ENCODE measurements around the gene LIME1.

Gene LIME1

GRCh38 chr20:63782051-63782471 is 45.6 kb downstream of the LIME1 start:
- Histone ChIP-seq H3K27ac (ENCODE audit: low read length) (no peak overlapping the region), H3K9ac (ENCODE audit: low read length in 2 of 2) (no peak overlapping the region), H3K4me1 (ENCODE audit: control insufficient read depth, insufficient read depth, low read length) (peaks cover 3% of the 10 kb centered on the region), H3K9me3 (ENCODE audit: control insufficient read depth in 2 of 2, low read length in 2 of 2) (peaks cover 0 to 2% of the 10 kb centered on the region in 2 donors), H3K27me3 (ENCODE audit: control insufficient read depth in 1 of 2, insufficient read depth in 2 of 2, low read length in 2 of 2) (no peaks in the 10 kb centered on the region), H3K4me3 (ENCODE audit: low read length in 2 of 2) (no peak overlapping the region), H3K36me3 (ENCODE audit: control insufficient read depth in 2 of 2, insufficient read depth in 2 of 2, low read length in 2 of 2) (no peaks in the 10 kb centered on the region)

- no peaks in the 10 kb centered on the region for H3K36me3 ChIP-seq (ENCODE audit: control insufficient read depth in 2 of 2, insufficient read depth in 2 of 2, low read length in 2 of 2)
- no peak overlapping the region for H3K27ac ChIP-seq (ENCODE audit: low read length)
- no peak overlapping the region for H3K4me3 ChIP-seq (ENCODE audit: low read length in 2 of 2)
- H3K4me1 ChIP-seq (ENCODE audit: control insufficient read depth, insufficient read depth, low read length), result peaks cover 3% of the 10 kb centered on the region
- H3K9ac ChIP-seq (ENCODE audit: low read length in 2 of 2), result no peak overlapping the region
- peaks cover 0 to 2% of the 10 kb centered on the region in 2 donors for H3K9me3 ChIP-seq (ENCODE audit: control insufficient read depth in 2 of 2, low read length in 2 of 2)
- H3K27me3 ChIP-seq (ENCODE audit: control insufficient read depth in 1 of 2, insufficient read depth in 2 of 2, low read length in 2 of 2), result no peaks in the 10 kb centered on the region
Measured at GRCh38 chr20:63782521-63782971, 46.1 kb downstream of the LIME1 start.

GRCh38 chr20:63783970-63784369 is 47.5 kb downstream of the LIME1 start:
- peaks cover 3% of the 10 kb centered on the region for H3K4me1 ChIP-seq (ENCODE audit: control insufficient read depth, insufficient read depth, low read length)
- H3K27ac ChIP-seq (ENCODE audit: low read length), result no peak overlapping the region
- no peaks in the 10 kb centered on the region for H3K36me3 ChIP-seq (ENCODE audit: control insufficient read depth in 2 of 2, insufficient read depth in 2 of 2, low read length in 2 of 2)
- H3K4me3 ChIP-seq (ENCODE audit: low read length in 2 of 2), result no peak overlapping the region
- H3K9me3 ChIP-seq (ENCODE audit: control insufficient read depth in 2 of 2, low read length in 2 of 2), result no peaks in the 10 kb centered on the region
- no peak overlapping the region for H3K9ac ChIP-seq (ENCODE audit: low read length in 2 of 2)
- no peaks in the 10 kb centered on the region for H3K27me3 ChIP-seq (ENCODE audit: control insufficient read depth in 1 of 2, insufficient read depth in 2 of 2, low read length in 2 of 2)

- Histone ChIP-seq H3K36me3 (ENCODE audit: control insufficient read depth in 2 of 2, insufficient read depth in 2 of 2, low read length in 2 of 2) (peaks cover 0 to 9% of the 10 kb centered on the region in 2 donors), H3K4me1 (ENCODE audit: control insufficient read depth, insufficient read depth, low read length) (peaks cover 3% of the 10 kb centered on the region), H3K4me3 (ENCODE audit: low read length in 2 of 2) (no peak overlapping the region), H3K27me3 (ENCODE audit: control insufficient read depth in 1 of 2, insufficient read depth in 2 of 2, low read length in 2 of 2) (no peaks in the 10 kb centered on the region), H3K27ac (ENCODE audit: low read length) (no peak overlapping the region), H3K9ac (ENCODE audit: low read length in 2 of 2) (peak overlapping the region in 1 of 2 donors; percentile 2), H3K9me3 (ENCODE audit: control insufficient read depth in 2 of 2, low read length in 2 of 2) (no peaks in the 10 kb centered on the region)
Measured at GRCh38 chr20:63785691-63786131, 49.2 kb downstream of the LIME1 start.

- no peak overlapping the region for H3K4me3 ChIP-seq (ENCODE audit: low read length in 2 of 2)
- no peak overlapping the region for H3K27ac ChIP-seq (ENCODE audit: low read length)
- peaks cover 4% of the 10 kb centered on the region for H3K4me1 ChIP-seq (ENCODE audit: control insufficient read depth, insufficient read depth, low read length)
- H3K36me3 ChIP-seq (ENCODE audit: control insufficient read depth in 2 of 2, insufficient read depth in 2 of 2, low read length in 2 of 2), result peaks cover 0 to 9% of the 10 kb centered on the region in 2 donors
- no peak overlapping the region for H3K9ac ChIP-seq (ENCODE audit: low read length in 2 of 2)
- no peaks in the 10 kb centered on the region for H3K27me3 ChIP-seq (ENCODE audit: control insufficient read depth in 1 of 2, insufficient read depth in 2 of 2, low read length in 2 of 2)
- H3K9me3 ChIP-seq (ENCODE audit: control insufficient read depth in 2 of 2, low read length in 2 of 2), result no peaks in the 10 kb centered on the region
Measured at GRCh38 chr20:63787302-63787701, 50.8 kb downstream of the LIME1 start.

GRCh38 chr20:63787749-63788148 is 51.3 kb downstream of the LIME1 start:
- H3K27me3 ChIP-seq (ENCODE audit: control insufficient read depth in 1 of 2, insufficient read depth in 2 of 2, low read length in 2 of 2), result no peaks in the 10 kb centered on the region
- H3K27ac ChIP-seq (ENCODE audit: low read length), result no peak overlapping the region
- no peak overlapping the region for H3K4me3 ChIP-seq (ENCODE audit: low read length in 2 of 2)
- no peak overlapping the region for H3K9ac ChIP-seq (ENCODE audit: low read length in 2 of 2)
- peaks cover 4% of the 10 kb centered on the region for H3K4me1 ChIP-seq (ENCODE audit: control insufficient read depth, insufficient read depth, low read length)
- no peaks in the 10 kb centered on the region for H3K9me3 ChIP-seq (ENCODE audit: control insufficient read depth in 2 of 2, low read length in 2 of 2)
- peaks cover 0 to 9% of the 10 kb centered on the region in 2 donors for H3K36me3 ChIP-seq (ENCODE audit: control insufficient read depth in 2 of 2, insufficient read depth in 2 of 2, low read length in 2 of 2)

All from stomach smooth muscle (tissue), 2 donors.